Neural cell (in vitro differentiated cells): ENCODE data around the gene RAB11FIP5. TPM values are rescaled to one million over a fixed set of nuclear protein-coding genes. Genes with fewer than 3 reads are reported as not detected.

Experiments used
- H2AFZ ChIP-seq: fragments of 200-600, 300-800 bp; sonication (generic), shearing (Covaris generic); 2 replicates; pipeline ENCODE4 v1.6.0; 2014; ENCODE audit warnings: low read depth, mild to moderate bottlenecking, antibody characterized with exemption, low read length, moderate library complexity
- H3F3A ChIP-seq: fragments of 200-600 bp; shearing (Covaris generic); 2 replicates; pipeline ENCODE4 v1.6.1; 2016; ENCODE audit warnings: mild to moderate bottlenecking, moderate library complexity, mixed read lengths, antibody characterized with exemption, low read length; ENCODE audit not compliant: insufficient read depth, poor library complexity, severe bottlenecking
- H3K27ac ChIP-seq: fragments of 200-600, 300-800 bp; sonication (generic), shearing (Covaris generic); 2 replicates; pipeline ENCODE4 v1.5.1; 2014; ENCODE audit warnings: mild to moderate bottlenecking, low read length, moderate library complexity
- H3K27me3 ChIP-seq: fragments of 300-800, 200-600 bp; sonication (generic), shearing (Covaris generic); 2 replicates; pipeline ENCODE4 v1.6.0; 2014; ENCODE audit warnings: mild to moderate bottlenecking, low read depth, low read length, moderate library complexity; ENCODE audit not compliant: insufficient read depth
- H3K36me3 ChIP-seq: fragments of 300-800, 200-600 bp; sonication (generic), shearing (Covaris generic); 2 replicates; pipeline ENCODE4 v1.5.1; 2014; ENCODE audit warnings: mild to moderate bottlenecking, antibody characterized with exemption, low read length, moderate library complexity; ENCODE audit not compliant: insufficient read depth
- H3K4me2 ChIP-seq: fragments of 300-800, 200-600 bp; sonication (generic), shearing (Covaris generic); 2 replicates; pipeline ENCODE4 v1.6.0; 2014; ENCODE audit warnings: mild to moderate bottlenecking, low read length
- H3K4me3 ChIP-seq: fragments of 300-800, 200-600 bp; sonication (generic), shearing (Covaris generic); 2 replicates; pipeline ENCODE4 v1.5.1; 2014; ENCODE audit warnings: mild to moderate bottlenecking, low read length, moderate library complexity
- H3K79me2 ChIP-seq: fragments of 200-600 bp; shearing (Covaris generic); replicated peaks from 2 replicates; pipeline ENCODE4 v1.6.0; 2014; ENCODE audit warnings: mild to moderate bottlenecking, low read length, moderate library complexity; ENCODE audit not compliant: insufficient read depth
- H3K9ac ChIP-seq: fragments of 300-800, 200-600 bp; sonication (generic), shearing (Covaris generic); 2 replicates; pipeline ENCODE4 v1.6.1; 2016; ENCODE audit warnings: mild to moderate bottlenecking, low read length, mixed read lengths
- H3K9me2 ChIP-seq: fragments of 200-600 bp; shearing (Covaris generic); 2 replicates; pipeline ENCODE4 v1.6.1; 2016; ENCODE audit warnings: mild to moderate bottlenecking, low read length, mixed read lengths; ENCODE audit not compliant: insufficient read depth
- H3K9me3 ChIP-seq: fragments of 200-600, 300-800 bp; sonication (generic), shearing (Covaris generic); 2 replicates; pipeline ENCODE4 v1.6.1; 2016; ENCODE audit warnings: mild to moderate bottlenecking, mixed run types, low read length, moderate library complexity, mixed read lengths
- H4K20me1 ChIP-seq: fragments of 200-600 bp; shearing (Covaris generic); 2 replicates; pipeline ENCODE4 v1.6.1; 2016; ENCODE audit warnings: mild to moderate bottlenecking, mixed run types; ENCODE audit not compliant: insufficient read depth
- EP300 ChIP-seq: fragments of 450-650 bp; conservative IDR thresholded peaks from 2 replicates; pipeline ENCODE4 v1.6.1; 2014; ENCODE audit warnings: antibody characterized with exemption, mild to moderate bottlenecking, moderate library complexity; ENCODE audit not compliant: poor library complexity, severe bottlenecking
- EZH2 ChIP-seq: fragments of 200-600, 300-800 bp; shearing (Covaris generic), sonication (generic); IDR thresholded peaks from 2 replicates; pipeline ENCODE4 v1.6.1; 2014; ENCODE audit warnings: antibody characterized with exemption, low read length, borderline replicate concordance, mild to moderate bottlenecking; ENCODE audit not compliant: insufficient read depth, poor library complexity, severe bottlenecking
- MXI1 ChIP-seq: fragments of 450-650 bp; conservative IDR thresholded peaks from 2 replicates; pipeline ENCODE4 v1.6.1; 2014; ENCODE audit warnings: antibody characterized with exemption, mild to moderate bottlenecking; ENCODE audit not compliant: poor library complexity, severe bottlenecking
- POLR2AphosphoS5 ChIP-seq: IDR thresholded peaks from 2 replicates; pipeline ENCODE4 v1.6.1; 2012
- RAD21 ChIP-seq: fragments of 450-650 bp; conservative IDR thresholded peaks from 2 replicates; pipeline ENCODE4 v1.6.1; 2014; ENCODE audit warnings: antibody characterized with exemption, mild to moderate bottlenecking, moderate library complexity
- SMC3 ChIP-seq: fragments of 450-650 bp; conservative IDR thresholded peaks from 2 replicates; pipeline ENCODE4 v1.6.1; 2014; ENCODE audit warnings: antibody characterized with exemption, mild to moderate bottlenecking, moderate library complexity; ENCODE audit not compliant: poor library complexity
- TAF1 ChIP-seq: IDR thresholded peaks from 2 replicates; pipeline ENCODE4 v1.6.1; 2012; ENCODE audit warnings: low read depth
- polyA plus RNA-seq: library from polyadenylated mRNA; depleted of rRNA; stranded (reverse); fragments of >200 nt; gene quantifications from 2 replicates; pipeline ENCODE4 v1.2.3, GENCODE V29; 2014
- TF ChIP-seq, protein P1 (sequence below): IDR thresholded peaks from 2 replicates; pipeline ENCODE4 v1.6.1; 2012; ENCODE audit warnings: borderline replicate concordance
- TF ChIP-seq, protein P2 (sequence below): fragments of 450-650 bp; IDR thresholded peaks from 2 replicates; pipeline ENCODE4 v1.5.1; 2014; ENCODE audit warnings: antibody characterized with exemption, mild to moderate bottlenecking, moderate library complexity; ENCODE audit not compliant: poor library complexity, severe bottlenecking

RAB11FIP5 gene
- polyA plus RNA-seq, 1 donor from 2014 or later, result 2.6 TPM

DNA sequence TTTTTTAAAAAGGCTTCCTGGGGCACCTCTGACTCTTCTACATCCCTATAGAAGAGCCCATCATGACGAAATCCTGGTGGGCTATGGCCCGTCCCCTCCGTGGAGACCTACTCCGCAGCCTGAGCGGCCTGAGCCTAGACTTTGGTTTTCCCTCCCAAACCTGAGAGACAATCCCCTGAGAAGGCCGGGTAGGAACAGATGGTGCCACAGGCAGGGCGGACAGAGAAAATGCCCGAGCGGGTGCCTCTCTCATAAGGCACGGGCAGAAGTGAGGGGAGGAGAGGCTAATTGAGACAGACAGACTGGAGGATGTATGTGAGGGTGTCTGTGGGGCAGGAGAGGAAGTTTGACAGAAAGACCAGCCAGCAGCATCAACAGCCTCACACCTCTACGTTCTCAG, 21.1 kb downstream of the RAB11FIP5 start:
- H3K4me3 ChIP-seq, result no peak overlapping the region
- H3K4me2 ChIP-seq, result no peak overlapping the region
- no peaks in the 10 kb centered on the region for H3K9me2 ChIP-seq
- H3K9ac ChIP-seq, result no peak overlapping the region
- no peaks in the 10 kb centered on the region for H3K27me3 ChIP-seq
- H3K9me3 ChIP-seq, result no peaks in the 10 kb centered on the region
- H3K36me3 ChIP-seq, result no peaks in the 10 kb centered on the region
- no peaks in the 10 kb centered on the region for H4K20me1 ChIP-seq
- no peaks in the 10 kb centered on the region for H3K79me2 ChIP-seq
- H3K27ac ChIP-seq, result no peak overlapping the region
- no peaks in the 10 kb centered on the region for H3F3A ChIP-seq
- TF ChIP-seq, protein P1, sequence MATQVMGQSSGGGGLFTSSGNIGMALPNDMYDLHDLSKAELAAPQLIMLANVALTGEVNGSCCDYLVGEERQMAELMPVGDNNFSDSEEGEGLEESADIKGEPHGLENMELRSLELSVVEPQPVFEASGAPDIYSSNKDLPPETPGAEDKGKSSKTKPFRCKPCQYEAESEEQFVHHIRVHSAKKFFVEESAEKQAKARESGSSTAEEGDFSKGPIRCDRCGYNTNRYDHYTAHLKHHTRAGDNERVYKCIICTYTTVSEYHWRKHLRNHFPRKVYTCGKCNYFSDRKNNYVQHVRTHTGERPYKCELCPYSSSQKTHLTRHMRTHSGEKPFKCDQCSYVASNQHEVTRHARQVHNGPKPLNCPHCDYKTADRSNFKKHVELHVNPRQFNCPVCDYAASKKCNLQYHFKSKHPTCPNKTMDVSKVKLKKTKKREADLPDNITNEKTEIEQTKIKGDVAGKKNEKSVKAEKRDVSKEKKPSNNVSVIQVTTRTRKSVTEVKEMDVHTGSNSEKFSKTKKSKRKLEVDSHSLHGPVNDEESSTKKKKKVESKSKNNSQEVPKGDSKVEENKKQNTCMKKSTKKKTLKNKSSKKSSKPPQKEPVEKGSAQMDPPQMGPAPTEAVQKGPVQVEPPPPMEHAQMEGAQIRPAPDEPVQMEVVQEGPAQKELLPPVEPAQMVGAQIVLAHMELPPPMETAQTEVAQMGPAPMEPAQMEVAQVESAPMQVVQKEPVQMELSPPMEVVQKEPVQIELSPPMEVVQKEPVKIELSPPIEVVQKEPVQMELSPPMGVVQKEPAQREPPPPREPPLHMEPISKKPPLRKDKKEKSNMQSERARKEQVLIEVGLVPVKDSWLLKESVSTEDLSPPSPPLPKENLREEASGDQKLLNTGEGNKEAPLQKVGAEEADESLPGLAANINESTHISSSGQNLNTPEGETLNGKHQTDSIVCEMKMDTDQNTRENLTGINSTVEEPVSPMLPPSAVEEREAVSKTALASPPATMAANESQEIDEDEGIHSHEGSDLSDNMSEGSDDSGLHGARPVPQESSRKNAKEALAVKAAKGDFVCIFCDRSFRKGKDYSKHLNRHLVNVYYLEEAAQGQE, result no peak
- no peak for TF ChIP-seq POLR2AphosphoS5
- no peak for TF ChIP-seq SMC3
- no peak for TF ChIP-seq RAD21
- TF ChIP-seq, protein P2, sequence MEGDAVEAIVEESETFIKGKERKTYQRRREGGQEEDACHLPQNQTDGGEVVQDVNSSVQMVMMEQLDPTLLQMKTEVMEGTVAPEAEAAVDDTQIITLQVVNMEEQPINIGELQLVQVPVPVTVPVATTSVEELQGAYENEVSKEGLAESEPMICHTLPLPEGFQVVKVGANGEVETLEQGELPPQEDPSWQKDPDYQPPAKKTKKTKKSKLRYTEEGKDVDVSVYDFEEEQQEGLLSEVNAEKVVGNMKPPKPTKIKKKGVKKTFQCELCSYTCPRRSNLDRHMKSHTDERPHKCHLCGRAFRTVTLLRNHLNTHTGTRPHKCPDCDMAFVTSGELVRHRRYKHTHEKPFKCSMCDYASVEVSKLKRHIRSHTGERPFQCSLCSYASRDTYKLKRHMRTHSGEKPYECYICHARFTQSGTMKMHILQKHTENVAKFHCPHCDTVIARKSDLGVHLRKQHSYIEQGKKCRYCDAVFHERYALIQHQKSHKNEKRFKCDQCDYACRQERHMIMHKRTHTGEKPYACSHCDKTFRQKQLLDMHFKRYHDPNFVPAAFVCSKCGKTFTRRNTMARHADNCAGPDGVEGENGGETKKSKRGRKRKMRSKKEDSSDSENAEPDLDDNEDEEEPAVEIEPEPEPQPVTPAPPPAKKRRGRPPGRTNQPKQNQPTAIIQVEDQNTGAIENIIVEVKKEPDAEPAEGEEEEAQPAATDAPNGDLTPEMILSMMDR, result no peak
- no peak for TF ChIP-seq EZH2
- TF ChIP-seq MXI1, result no peak
- no peak for TF ChIP-seq EP300
- TF ChIP-seq TAF1, result no peak
- no peak overlapping the region for H2AFZ ChIP-seq

DNA sequence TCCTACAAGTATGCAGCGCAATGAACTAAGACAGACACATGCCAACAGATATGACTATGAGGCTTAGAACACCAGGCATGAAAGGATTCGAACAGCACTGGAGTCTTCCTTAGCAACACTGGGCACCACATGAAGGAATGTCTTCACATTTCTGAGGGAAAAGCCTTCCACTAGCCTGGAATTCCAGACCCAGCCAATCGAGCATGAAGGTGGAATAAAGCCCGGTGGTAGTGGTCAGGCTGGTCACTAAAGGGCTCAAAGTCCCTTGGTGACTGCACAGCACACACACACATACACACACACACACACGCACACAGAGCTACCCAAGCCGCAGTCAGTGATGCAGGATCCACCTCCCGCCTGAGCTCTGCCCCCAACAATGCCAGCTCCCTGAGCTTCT, 21.6 kb downstream of the RAB11FIP5 start:
- Histone ChIP-seq H3K36me3 (no peaks in the 10 kb centered on the region), H3K9ac (no peak overlapping the region), H4K20me1 (no peaks in the 10 kb centered on the region), H3K9me2 (no peaks in the 10 kb centered on the region), H3K4me3 (no peak overlapping the region), H3K27me3 (no peaks in the 10 kb centered on the region), H3F3A (no peaks in the 10 kb centered on the region), H3K79me2 (no peaks in the 10 kb centered on the region), H2AFZ (no peak overlapping the region), H3K9me3 (no peaks in the 10 kb centered on the region), H3K4me2 (no peak overlapping the region), H3K27ac (no peak overlapping the region)
- TF ChIP-seq RAD21 (no peak), MXI1 (no peak), POLR2AphosphoS5 (no peak), SMC3 (no peak), TAF1 (no peak), EZH2 (no peak), EP300 (no peak)
- TF ChIP-seq, protein P2, result no peak
- TF ChIP-seq, protein P1, result no peak
